Loucy (cell line): ENCODE data around the gene LEPR.
A peak's percentile ranks its signal among the peaks of the same experiment; 100 is the strongest.

ENCODE experiments used
- H2AFZ ChIP-seq: fragments of 200-600 bp; sonication (generic); 2 replicates; pipeline ENCODE4 v1.6.0; 2016; ENCODE audit warnings: antibody characterized with exemption, mild to moderate bottlenecking, low read length, moderate library complexity
- H3F3A ChIP-seq: fragments of 200-600 bp; 2 replicates; pipeline ENCODE4 v1.6.0; 2016; ENCODE audit warnings: antibody characterized with exemption, low read depth, mild to moderate bottlenecking
- H3K27me3 ChIP-seq: fragments of 200-600 bp; sonication (generic); 2 replicates; pipeline ENCODE4 v1.6.1; 2014; ENCODE audit warnings: low read length, mild to moderate bottlenecking; ENCODE audit not compliant: insufficient read depth, poor library complexity, severe bottlenecking
- H3K36me3 ChIP-seq: fragments of 200-600 bp; sonication (generic); 2 replicates; pipeline ENCODE4 v1.6.1; 2016; ENCODE audit warnings: low read length; ENCODE audit not compliant: insufficient read depth
- H3K4me1 ChIP-seq: fragments of 200-600 bp; sonication (generic); 2 replicates; pipeline ENCODE4 v1.5.1; 2014; ENCODE audit warnings: low read length, mild to moderate bottlenecking; ENCODE audit not compliant: insufficient read depth, poor library complexity, severe bottlenecking
- H3K4me2 ChIP-seq: fragments of 200-600 bp; sonication (generic); 2 replicates; pipeline ENCODE4 v1.6.0; 2014; ENCODE audit warnings: antibody characterized with exemption, low read length, low read depth, mild to moderate bottlenecking; ENCODE audit not compliant: poor library complexity, severe bottlenecking
- H3K4me3 ChIP-seq: fragments of 200-600 bp; sonication (generic); 2 replicates; pipeline ENCODE4 v1.5.1; 2014; ENCODE audit warnings: low read length, mild to moderate bottlenecking, mixed read lengths; ENCODE audit not compliant: poor library complexity, severe bottlenecking
- H3K79me2 ChIP-seq: fragments of 200-600 bp; sonication (generic); 2 replicates; pipeline ENCODE4 v1.6.1; 2014; ENCODE audit warnings: low read length; ENCODE audit not compliant: insufficient read depth
- H3K9ac ChIP-seq: fragments of 200-600 bp; sonication (generic); 2 replicates; pipeline ENCODE4 v1.6.0; 2014; ENCODE audit warnings: mild to moderate bottlenecking, low read depth, low read length, moderate library complexity; ENCODE audit not compliant: poor library complexity, severe bottlenecking
- H3K9me2 ChIP-seq: fragments of 200-600 bp; sonication (generic); replicated peaks from 2 replicates; pipeline ENCODE4 v1.6.1; 2016; ENCODE audit warnings: low read depth, low read length, mixed read lengths
- H3K9me3 ChIP-seq: fragments of 200-600 bp; sonication (generic); 2 replicates; pipeline ENCODE4 v1.6.1; 2014; ENCODE audit warnings: mild to moderate bottlenecking, antibody characterized with exemption, low read length, low read depth; ENCODE audit not compliant: insufficient read depth
- H4K20me1 ChIP-seq: fragments of 200-600 bp; sonication (generic); 2 replicates; pipeline ENCODE4 v1.6.0; 2014; ENCODE audit warnings: antibody characterized with exemption, low read length, mild to moderate bottlenecking; ENCODE audit not compliant: insufficient read depth, poor library complexity, severe bottlenecking
- EZH2phosphoT487 ChIP-seq: fragments of 200-600 bp; IDR thresholded peaks from 2 replicates; pipeline ENCODE4 v1.6.1; 2018; ENCODE audit warnings: antibody characterized with exemption, mild to moderate bottlenecking, moderate library complexity, borderline replicate concordance
- TF ChIP-seq, protein P1 (sequence below): fragments of 200-600 bp; sonication (generic); conservative IDR thresholded peaks from 2 replicates; pipeline ENCODE4 v1.5.1; 2014; ENCODE audit warnings: mild to moderate bottlenecking, antibody characterized with exemption, low read length

LEPR gene, protein sequence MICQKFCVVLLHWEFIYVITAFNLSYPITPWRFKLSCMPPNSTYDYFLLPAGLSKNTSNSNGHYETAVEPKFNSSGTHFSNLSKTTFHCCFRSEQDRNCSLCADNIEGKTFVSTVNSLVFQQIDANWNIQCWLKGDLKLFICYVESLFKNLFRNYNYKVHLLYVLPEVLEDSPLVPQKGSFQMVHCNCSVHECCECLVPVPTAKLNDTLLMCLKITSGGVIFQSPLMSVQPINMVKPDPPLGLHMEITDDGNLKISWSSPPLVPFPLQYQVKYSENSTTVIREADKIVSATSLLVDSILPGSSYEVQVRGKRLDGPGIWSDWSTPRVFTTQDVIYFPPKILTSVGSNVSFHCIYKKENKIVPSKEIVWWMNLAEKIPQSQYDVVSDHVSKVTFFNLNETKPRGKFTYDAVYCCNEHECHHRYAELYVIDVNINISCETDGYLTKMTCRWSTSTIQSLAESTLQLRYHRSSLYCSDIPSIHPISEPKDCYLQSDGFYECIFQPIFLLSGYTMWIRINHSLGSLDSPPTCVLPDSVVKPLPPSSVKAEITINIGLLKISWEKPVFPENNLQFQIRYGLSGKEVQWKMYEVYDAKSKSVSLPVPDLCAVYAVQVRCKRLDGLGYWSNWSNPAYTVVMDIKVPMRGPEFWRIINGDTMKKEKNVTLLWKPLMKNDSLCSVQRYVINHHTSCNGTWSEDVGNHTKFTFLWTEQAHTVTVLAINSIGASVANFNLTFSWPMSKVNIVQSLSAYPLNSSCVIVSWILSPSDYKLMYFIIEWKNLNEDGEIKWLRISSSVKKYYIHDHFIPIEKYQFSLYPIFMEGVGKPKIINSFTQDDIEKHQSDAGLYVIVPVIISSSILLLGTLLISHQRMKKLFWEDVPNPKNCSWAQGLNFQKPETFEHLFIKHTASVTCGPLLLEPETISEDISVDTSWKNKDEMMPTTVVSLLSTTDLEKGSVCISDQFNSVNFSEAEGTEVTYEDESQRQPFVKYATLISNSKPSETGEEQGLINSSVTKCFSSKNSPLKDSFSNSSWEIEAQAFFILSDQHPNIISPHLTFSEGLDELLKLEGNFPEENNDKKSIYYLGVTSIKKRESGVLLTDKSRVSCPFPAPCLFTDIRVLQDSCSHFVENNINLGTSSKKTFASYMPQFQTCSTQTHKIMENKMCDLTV

DNA sequence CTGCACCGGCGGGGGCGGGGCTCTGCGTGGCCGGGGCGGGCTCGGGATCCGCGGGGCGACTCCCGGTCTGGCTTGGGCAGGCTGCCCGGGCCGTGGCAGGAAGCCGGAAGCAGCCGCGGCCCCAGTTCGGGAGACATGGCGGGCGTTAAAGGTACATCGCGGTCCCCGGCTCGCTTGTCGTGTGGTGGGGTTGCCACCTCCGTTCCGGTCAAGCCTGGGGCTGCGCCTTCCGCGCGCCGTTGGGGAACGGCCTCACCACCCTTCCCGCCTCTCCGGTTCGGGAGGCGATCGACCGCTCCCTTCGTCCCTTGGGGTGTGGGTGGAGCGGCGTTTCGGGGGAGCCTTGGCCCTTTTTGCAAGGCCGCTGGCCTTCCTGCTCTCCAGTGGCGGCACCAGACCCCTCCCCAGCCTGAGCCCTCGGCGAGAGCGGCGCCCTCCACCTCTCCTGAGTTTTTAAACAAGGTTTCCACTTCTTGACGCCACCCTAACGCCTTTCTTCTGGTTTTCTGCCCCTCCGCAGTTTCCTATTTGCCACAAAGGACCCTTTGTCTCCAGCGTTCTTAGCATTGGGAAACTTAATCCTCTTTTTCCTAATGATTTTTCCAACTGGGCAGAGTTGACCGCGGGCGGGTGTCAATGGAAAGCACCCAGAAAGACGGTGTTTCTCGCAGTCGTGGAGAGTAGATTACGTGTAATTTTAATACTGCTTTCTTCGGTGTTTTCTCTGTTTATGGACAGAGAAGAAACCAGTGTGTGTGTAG is at the start of gene LEPR, which contains the start of gene LEPROT:
LEPR (plus strand) TSS at position 79 of the 761 bp plus-strand sequence. CDS start 144,898 bp downstream, outside the sequence.
LEPROT (plus strand) TSS at position 79 of the 761 bp plus-strand sequence; CDS start at position 136, 57 bp downstream.
- Histone ChIP-seq H4K20me1 (peaks cover 17% of the 10 kb centered on the region), H3K36me3 (peaks cover 6% of the 10 kb centered on the region; the same call in 1 of the 2 replicates), H3F3A (no peaks in the 10 kb centered on the region), H3K79me2 (peaks cover 46% of the 10 kb centered on the region), H3K27me3 (no peaks in the 10 kb centered on the region), H3K9me3 (no peaks in the 10 kb centered on the region), H3K4me2 (peak within 1 kb of the TSS; percentile 95), H3K4me3 (peak within 1 kb of the TSS; percentile 95), H3K9me2 (no peaks in the 10 kb centered on the region), H3K4me1 (peaks cover 53% of the 10 kb centered on the region), H2AFZ (peak within 1 kb of the TSS; percentile 99), H3K9ac (peak within 1 kb of the TSS; percentile 97)
- TF ChIP-seq EZH2phosphoT487 = no peak
- TF ChIP-seq, protein P1, sequence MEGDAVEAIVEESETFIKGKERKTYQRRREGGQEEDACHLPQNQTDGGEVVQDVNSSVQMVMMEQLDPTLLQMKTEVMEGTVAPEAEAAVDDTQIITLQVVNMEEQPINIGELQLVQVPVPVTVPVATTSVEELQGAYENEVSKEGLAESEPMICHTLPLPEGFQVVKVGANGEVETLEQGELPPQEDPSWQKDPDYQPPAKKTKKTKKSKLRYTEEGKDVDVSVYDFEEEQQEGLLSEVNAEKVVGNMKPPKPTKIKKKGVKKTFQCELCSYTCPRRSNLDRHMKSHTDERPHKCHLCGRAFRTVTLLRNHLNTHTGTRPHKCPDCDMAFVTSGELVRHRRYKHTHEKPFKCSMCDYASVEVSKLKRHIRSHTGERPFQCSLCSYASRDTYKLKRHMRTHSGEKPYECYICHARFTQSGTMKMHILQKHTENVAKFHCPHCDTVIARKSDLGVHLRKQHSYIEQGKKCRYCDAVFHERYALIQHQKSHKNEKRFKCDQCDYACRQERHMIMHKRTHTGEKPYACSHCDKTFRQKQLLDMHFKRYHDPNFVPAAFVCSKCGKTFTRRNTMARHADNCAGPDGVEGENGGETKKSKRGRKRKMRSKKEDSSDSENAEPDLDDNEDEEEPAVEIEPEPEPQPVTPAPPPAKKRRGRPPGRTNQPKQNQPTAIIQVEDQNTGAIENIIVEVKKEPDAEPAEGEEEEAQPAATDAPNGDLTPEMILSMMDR = no peak

DNA sequence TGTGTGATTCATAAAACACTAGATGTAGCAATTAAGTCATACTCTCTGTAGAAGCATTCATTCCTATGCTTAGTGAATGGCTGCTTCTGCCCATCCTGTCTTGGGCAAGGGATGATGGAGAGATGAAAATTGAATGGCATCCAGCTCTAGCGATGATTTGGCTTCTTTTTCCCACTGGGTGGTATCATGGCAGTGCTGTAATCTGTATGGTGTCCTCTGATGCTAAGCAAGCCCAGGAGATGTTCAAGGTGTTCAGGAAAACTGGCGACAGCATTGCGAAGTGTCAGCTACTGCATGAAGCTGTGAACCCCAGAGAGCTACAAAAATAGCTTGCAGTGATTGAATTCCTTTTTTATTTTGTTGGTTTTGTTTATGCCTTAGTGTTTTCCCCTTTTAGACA is 48.9 kb upstream of the LEPR start:
- no peaks in the 10 kb centered on the region for H3K79me2 ChIP-seq

More for the DNA sequence above, 48.9 kb upstream of the LEPR start:
- Histone ChIP-seq H3K4me1 (peaks cover 5% of the 10 kb centered on the region), H3K4me3 (no peak overlapping the region), H3F3A (no peaks in the 10 kb centered on the region), H4K20me1 (no peaks in the 10 kb centered on the region), H3K4me2 (no peak overlapping the region), H2AFZ (no peak overlapping the region), H3K27me3 (no peaks in the 10 kb centered on the region), H3K9me2 (no peaks in the 10 kb centered on the region), H3K36me3 (no peaks in the 10 kb centered on the region), H3K9ac (no peak overlapping the region), H3K9me3 (no peaks in the 10 kb centered on the region)
- TF ChIP-seq EZH2phosphoT487 = no peak
- TF ChIP-seq, protein P1 = no peak
